Mucosa of rectum (tissue), 2 donors: ENCODE measurements around the gene EXD2.
"Not testable (repeated sequence)": the region's sequence is repeated elsewhere in the genome, so short reads cannot be mapped to it uniquely, and the experiment has no call there.

Experiments
- H3K27ac ChIP-seq, 2 donors: one replicate each; pipeline ENCODE4 v1.7.0; 2013; ENCODE audit warnings: inconsistent platforms in 2 of 2, low read depth in 2 of 2, low read length in 2 of 2
- H3K27me3 ChIP-seq, 2 donors: one replicate each; pipeline ENCODE4 v1.7.0; 2013; ENCODE audit warnings: low read length in 2 of 2; ENCODE audit not compliant: control insufficient read depth in 2 of 2, insufficient read depth in 2 of 2
- H3K36me3 ChIP-seq, 2 donors: one replicate each; pipeline ENCODE4 v1.7.0; 2013; ENCODE audit warnings: low read length in 2 of 2; ENCODE audit not compliant: control insufficient read depth in 2 of 2, insufficient read depth in 2 of 2
- H3K4me1 ChIP-seq, 2 donors: one replicate each; pipeline ENCODE4 v1.7.0; 2013; ENCODE audit warnings: low read length in 2 of 2, mild to moderate bottlenecking in 1 of 2; ENCODE audit not compliant: control insufficient read depth in 2 of 2, insufficient read depth in 2 of 2
- H3K4me3 ChIP-seq, 2 donors: one replicate each; pipeline ENCODE4 v1.7.0; 2013; ENCODE audit warnings: low read length in 2 of 2
- H3K9ac ChIP-seq, 2 donors: one replicate each; pipeline ENCODE4 v1.7.0; 2013; ENCODE audit warnings: low read length in 2 of 2, low read depth in 1 of 2, mild to moderate bottlenecking in 1 of 2
- H3K9me3 ChIP-seq, 2 donors: one replicate each; pipeline ENCODE4 v1.7.0; 2013; ENCODE audit warnings: low read length in 2 of 2; ENCODE audit not compliant: control insufficient read depth in 2 of 2
- donor health status: healthy.
- donor health status: Normal muscosa, but diverticular disease.

Gene EXD2

GRCh38 chr14:69193721-69194120, 2.4 kb downstream of the EXD2 start:
- H3K9me3 ChIP-seq, result no peaks in the 10 kb centered on the region
- H3K4me1 ChIP-seq, result no peaks in the 10 kb centered on the region
- H3K4me3 ChIP-seq, result no peak overlapping the region
- no peak overlapping the region for H3K9ac ChIP-seq
- H3K27ac ChIP-seq, result no peak overlapping the region
- H3K36me3 ChIP-seq, result no peaks in the 10 kb centered on the region
- no peaks in the 10 kb centered on the region for H3K27me3 ChIP-seq

DNA sequence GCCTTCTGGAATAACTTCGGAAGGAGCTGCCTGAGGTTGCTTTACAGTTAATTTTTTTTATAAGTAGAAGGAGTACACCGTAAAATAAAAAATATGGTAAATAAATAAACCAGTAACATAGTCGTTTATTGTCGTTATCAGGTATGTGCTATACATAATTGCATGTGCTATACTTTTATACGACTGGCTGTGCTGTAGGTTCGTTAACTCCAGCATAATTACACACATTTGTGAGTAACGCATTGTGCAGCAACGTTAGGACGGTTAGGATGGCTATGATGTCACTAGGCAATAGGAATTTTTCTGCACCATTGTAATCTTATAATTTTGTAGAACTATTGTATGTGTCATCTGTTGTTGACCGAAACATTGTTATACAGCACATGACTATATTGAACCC, 8.5 kb downstream of the EXD2 start:
- Histone ChIP-seq H3K27me3 (no peaks in the 10 kb centered on the region), H3K9me3 (no peaks in the 10 kb centered on the region), H3K9ac (no peak overlapping the region), H3K4me3 (no peak overlapping the region), H3K27ac (no peak overlapping the region), H3K36me3 (no peaks in the 10 kb centered on the region), H3K4me1 (peaks cover 0 to 5% of the 10 kb centered on the region in 2 donors)

- Histone ChIP-seq H3K36me3 (no peaks in the 10 kb centered on the region), H3K27me3 (no peaks in the 10 kb centered on the region), H3K9ac (no peak overlapping the region), H3K9me3 (no peaks in the 10 kb centered on the region), H3K4me1 (peaks cover 5 to 8% of the 10 kb centered on the region in 2 donors), H3K27ac (no peak overlapping the region), H3K4me3 (no peak overlapping the region)
Observed at GRCh38 chr14:69204753-69205152, 13.5 kb downstream of the EXD2 start.

DNA sequence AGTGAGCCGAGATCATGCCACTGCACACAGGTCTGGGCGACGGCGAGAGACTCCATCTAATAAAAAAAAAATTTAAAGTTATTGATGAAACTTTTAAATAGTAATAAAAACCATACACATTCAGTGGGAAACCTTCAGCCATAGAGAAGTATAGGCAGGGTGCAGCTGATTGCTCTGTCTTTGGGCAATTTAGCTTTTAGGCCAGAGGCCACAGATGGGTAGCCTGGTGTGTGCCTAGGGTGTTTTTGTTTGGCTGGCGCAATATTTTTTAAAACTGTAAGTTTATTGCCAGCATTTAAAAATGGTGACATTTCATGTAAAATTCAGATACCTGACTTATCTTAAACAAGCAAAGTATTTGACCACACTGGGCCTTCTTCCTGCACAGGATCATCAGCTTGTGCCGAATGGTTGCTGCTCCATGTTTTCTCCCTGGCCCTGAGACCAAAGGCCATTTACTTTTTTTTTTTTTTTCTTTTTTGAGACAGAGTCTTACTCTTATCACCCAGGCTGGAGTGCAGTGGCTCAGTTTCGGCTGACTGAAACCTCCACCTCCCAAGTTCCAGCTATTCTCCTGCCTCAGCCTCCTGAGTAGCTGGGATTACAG, 16.2 kb downstream of the EXD2 start:
- Histone ChIP-seq H3K4me1 (peaks cover 3 to 5% of the 10 kb centered on the region in 2 donors), H3K9me3 (no peaks in the 10 kb centered on the region), H3K4me3 (no peak overlapping the region), H3K9ac (no peak overlapping the region), H3K27ac (no peak overlapping the region), H3K36me3 (peaks cover 0 to 6% of the 10 kb centered on the region in 2 donors), H3K27me3 (no peaks in the 10 kb centered on the region)

DNA sequence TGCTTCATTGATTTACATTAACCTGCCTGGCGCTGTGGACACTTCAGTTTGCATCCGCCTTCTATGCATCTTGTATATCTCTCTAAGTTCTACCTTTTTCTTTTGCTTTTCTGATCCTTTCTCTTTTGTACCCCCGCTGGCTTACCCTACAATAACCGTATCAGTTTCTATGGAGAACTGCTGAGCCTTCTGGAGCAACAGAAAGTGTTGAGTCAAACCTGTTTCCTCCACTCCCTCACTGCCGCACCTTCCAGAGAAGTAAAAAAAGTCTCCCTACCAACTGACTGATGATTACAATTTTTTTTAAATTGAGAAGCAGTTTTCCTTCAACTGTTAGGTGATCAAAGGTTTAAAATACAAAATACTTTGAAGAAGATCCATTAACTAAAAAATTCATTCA, 17.4 kb downstream of the EXD2 start:
- Histone ChIP-seq H3K27ac (no peak overlapping the region), H3K27me3 (no peaks in the 10 kb centered on the region), H3K9ac (no peak overlapping the region), H3K36me3 (peaks cover 0 to 6% of the 10 kb centered on the region in 2 donors), H3K4me1 (peaks cover 3 to 5% of the 10 kb centered on the region in 2 donors), H3K9me3 (no peaks in the 10 kb centered on the region), H3K4me3 (no peak overlapping the region)

GRCh38 chr14:69214393-69214792, 23.1 kb downstream of the EXD2 start:
- Histone ChIP-seq H3K36me3 (peaks cover 0 to 6% of the 10 kb centered on the region in 2 donors), H3K4me1 (no peaks in the 10 kb centered on the region), H3K9ac (no peak overlapping the region), H3K27me3 (no peaks in the 10 kb centered on the region), H3K9me3 (no peaks in the 10 kb centered on the region), H3K27ac (no peak overlapping the region), H3K4me3 (no peak overlapping the region)

GRCh38 chr14:69217663-69218062, 26.4 kb downstream of the EXD2 start:
- H3K27me3 ChIP-seq, H3K36me3 ChIP-seq, H3K9ac ChIP-seq, H3K27ac ChIP-seq, H3K4me3 ChIP-seq, H3K9me3 ChIP-seq, H3K4me1 ChIP-seq: not testable (repeated sequence)

DNA sequence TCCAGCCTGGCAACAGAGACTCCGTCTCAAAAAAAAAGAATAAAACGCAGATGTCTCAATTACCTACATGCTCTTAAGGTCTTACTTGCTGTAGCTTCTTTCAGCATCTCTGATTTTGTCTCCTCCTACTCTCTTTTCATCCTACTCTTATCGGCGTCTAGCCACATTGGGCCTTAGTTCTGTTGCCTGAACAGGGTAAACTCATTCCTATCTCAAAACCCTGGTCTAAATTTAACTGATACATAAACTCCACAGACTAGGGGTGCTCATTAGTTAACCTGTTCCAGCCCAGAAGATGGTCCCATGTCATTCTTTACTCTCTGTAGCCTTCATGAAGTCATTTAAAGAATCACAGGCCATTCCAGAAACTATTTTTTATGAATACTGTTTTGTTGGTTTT, 33.6 kb downstream of the EXD2 start:
- H3K27ac ChIP-seq, result no peak overlapping the region
- H3K36me3 ChIP-seq, result peaks cover 6 to 12% of the 10 kb centered on the region in 2 donors
- H3K9ac ChIP-seq, result no peak overlapping the region
- no peaks in the 10 kb centered on the region for H3K4me1 ChIP-seq
- H3K9me3 ChIP-seq, result no peaks in the 10 kb centered on the region
- H3K4me3 ChIP-seq, result no peak overlapping the region
- H3K27me3 ChIP-seq, result no peaks in the 10 kb centered on the region

DNA sequence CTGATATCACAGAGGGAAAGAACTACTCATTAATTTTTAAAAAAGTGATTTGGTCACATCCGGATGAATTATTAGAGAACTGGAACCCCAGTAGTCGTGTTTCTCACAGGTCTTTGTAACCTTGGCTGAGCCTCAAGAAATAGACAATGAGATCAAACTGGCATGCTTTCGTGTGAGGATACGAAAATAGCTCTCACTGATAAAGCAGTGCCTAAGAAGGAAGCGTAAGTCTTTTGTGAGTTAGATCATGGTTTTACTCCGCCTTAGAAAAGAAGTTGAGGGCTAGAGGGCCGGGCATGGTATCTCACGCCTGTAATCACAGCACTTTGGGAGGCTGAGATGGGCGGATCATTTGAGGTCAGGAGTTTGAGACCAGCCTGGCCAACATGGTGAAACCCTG, 34.9 kb downstream of the EXD2 start:
- Histone ChIP-seq H3K4me3 (no peak overlapping the region), H3K27me3 (no peaks in the 10 kb centered on the region), H3K4me1 (no peaks in the 10 kb centered on the region), H3K27ac (no peak overlapping the region), H3K9me3 (no peaks in the 10 kb centered on the region), H3K36me3 (peaks cover 8 to 19% of the 10 kb centered on the region in 2 donors), H3K9ac (no peak overlapping the region)

DNA sequence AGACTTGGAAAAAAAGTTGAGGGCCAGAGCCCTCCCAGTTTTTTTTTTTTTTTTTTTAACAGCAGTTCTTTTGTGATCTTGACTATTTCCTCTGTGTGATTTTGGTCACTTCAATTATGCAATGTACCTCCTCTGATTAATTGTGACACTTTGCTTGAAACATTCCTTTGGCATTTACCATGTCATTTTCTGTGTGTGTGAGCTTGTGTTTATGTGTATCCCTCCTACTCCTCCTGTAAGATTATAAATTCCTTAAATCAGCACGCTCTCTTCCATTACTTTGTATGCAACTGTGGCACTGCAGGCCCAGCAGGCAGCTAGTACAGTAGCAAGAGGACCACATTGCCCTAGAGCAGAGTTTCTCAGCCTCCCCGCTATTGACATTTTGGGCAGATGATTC, 35.4 kb downstream of the EXD2 start:
- Histone ChIP-seq H3K9me3 (no peaks in the 10 kb centered on the region), H3K36me3 (peaks cover 11 to 24% of the 10 kb centered on the region in 2 donors), H3K27ac (no peak overlapping the region), H3K4me3 (no peak overlapping the region), H3K27me3 (no peaks in the 10 kb centered on the region), H3K9ac (no peak overlapping the region), H3K4me1 (no peaks in the 10 kb centered on the region)

DNA sequence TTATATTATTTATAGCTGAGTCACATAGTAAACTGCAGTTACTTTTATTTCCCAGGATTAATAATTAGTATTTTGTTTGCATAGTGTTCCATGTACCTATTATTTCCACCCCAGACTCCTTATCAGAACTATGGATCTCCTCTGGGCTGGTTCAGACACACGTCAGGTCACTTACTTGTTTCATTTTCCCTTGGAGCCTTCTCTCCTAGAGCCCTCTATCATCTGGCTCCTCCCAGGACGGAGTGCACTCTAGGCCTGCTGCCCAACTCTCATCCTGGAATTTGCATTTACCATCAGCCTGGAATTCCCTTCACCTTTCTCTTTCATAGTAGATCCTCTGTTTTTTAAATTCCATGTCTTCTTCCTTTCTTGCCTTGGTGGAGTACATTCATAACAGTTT, 40.2 kb downstream of the EXD2 start:
- Histone ChIP-seq H3K4me1 (no peaks in the 10 kb centered on the region), H3K27me3 (no peaks in the 10 kb centered on the region), H3K27ac (no peak overlapping the region), H3K36me3 (peaks cover 26 to 36% of the 10 kb centered on the region in 2 donors), H3K9me3 (no peaks in the 10 kb centered on the region), H3K9ac (no peak overlapping the region), H3K4me3 (no peak overlapping the region)
